Mesendoderm (in vitro differentiated cells): ENCODE data around the gene SCN4A.
"Not testable (repeated sequence)": the region's sequence is repeated elsewhere in the genome, so short reads cannot be mapped to it uniquely, and the experiment has no call there.

Experiments used
- DNase-seq: peaks from one replicate; pipeline ENCODE4 v3.0.0; 2013
- H2AK5ac ChIP-seq: 2 replicates; pipeline ENCODE4 v1.6.1; 2013; ENCODE audit warnings: low read length, inconsistent platforms
- H2BK120ac ChIP-seq: 2 replicates; pipeline ENCODE4 v1.6.1; 2013; ENCODE audit warnings: low read depth, mild to moderate bottlenecking, low read length, moderate library complexity, mixed read lengths
- H2BK15ac ChIP-seq: replicated peaks from 2 replicates; pipeline ENCODE4 v1.6.1; 2013; ENCODE audit warnings: low read depth, mild to moderate bottlenecking, moderate library complexity
- H2BK5ac ChIP-seq: 2 replicates; pipeline ENCODE4 v1.6.1; 2013; ENCODE audit warnings: low read length, inconsistent platforms
- H3K18ac ChIP-seq: 2 replicates; pipeline ENCODE4 v1.6.1; 2013; ENCODE audit warnings: mild to moderate bottlenecking, low read length, mixed read lengths
- H3K23ac ChIP-seq: one replicate; pipeline ENCODE4 v1.6.1; 2013; ENCODE audit warnings: low read length
- H3K27ac ChIP-seq: 2 replicates; pipeline ENCODE4 v1.5.1; 2013; ENCODE audit warnings: low read depth, mild to moderate bottlenecking, inconsistent platforms, low read length, moderate library complexity
- H3K27me3 ChIP-seq: 2 replicates; pipeline ENCODE4 v1.6.1; 2013; ENCODE audit warnings: low read length, control low read depth, mild to moderate bottlenecking, inconsistent platforms; ENCODE audit not compliant: insufficient read depth, poor library complexity
- H3K36me3 ChIP-seq: 2 replicates; pipeline ENCODE4 v1.6.1; 2013; ENCODE audit warnings: low read length, inconsistent platforms; ENCODE audit not compliant: control insufficient read depth, insufficient read depth
- H3K4ac ChIP-seq: one replicate; pipeline ENCODE4 v1.6.1; 2013; ENCODE audit warnings: low read depth, mild to moderate bottlenecking, low read length, moderate library complexity
- H3K4me1 ChIP-seq: 2 replicates; pipeline ENCODE4 v1.6.1; 2013; ENCODE audit warnings: low read depth, low read length, inconsistent platforms; ENCODE audit not compliant: control insufficient read depth
- H3K4me2 ChIP-seq: 2 replicates; pipeline ENCODE4 v1.6.1; 2013; ENCODE audit warnings: low read length
- H3K4me3 ChIP-seq: 2 replicates; pipeline ENCODE4 v1.5.1; 2013; ENCODE audit warnings: mild to moderate bottlenecking, low read length
- H3K56ac ChIP-seq: one replicate; pipeline ENCODE4 v1.6.1; 2013; ENCODE audit warnings: low read length
- H3K79me1 ChIP-seq: 2 replicates; pipeline ENCODE4 v1.6.1; 2013; ENCODE audit warnings: low read length, inconsistent platforms
- H3K79me2 ChIP-seq: 2 replicates; pipeline ENCODE4 v1.6.1; 2013; ENCODE audit warnings: mild to moderate bottlenecking, low read length; ENCODE audit not compliant: control insufficient read depth, insufficient read depth
- H3K9ac ChIP-seq: 2 replicates; pipeline ENCODE4 v1.6.1; 2013; ENCODE audit warnings: low read length, inconsistent platforms
- H4K5ac ChIP-seq: one replicate; pipeline ENCODE4 v1.6.1; 2013; ENCODE audit warnings: low read length
- H4K8ac ChIP-seq: one replicate; pipeline ENCODE4 v1.6.1; 2013; ENCODE audit warnings: low read depth, mild to moderate bottlenecking, control low read depth, low read length, moderate library complexity
- WGBS: extraction: QIAGEN DNeasy Blood & Tissue Kit; methylation state at CpG from one replicate; pipeline ENCODE4 v1.1.7; 2013; ENCODE audit warnings: low lambda C conversion rate, missing lambda C conversion rate; ENCODE audit not compliant: insufficient coverage; ENCODE audit errors: extremely low coverage; 5-methylcytosine and 5-hydroxymethylcytosine counted together

SCN4A gene

GRCh38 chr17:63915753-63916152 lies 57.0 kb downstream of the SCN4A start:
- H3K4ac ChIP-seq, H2BK120ac ChIP-seq, H3K27me3 ChIP-seq, H3K79me2 ChIP-seq, H3K18ac ChIP-seq, DNase-seq, H3K4me3 ChIP-seq, H3K36me3 ChIP-seq, H3K79me1 ChIP-seq, H2BK5ac ChIP-seq, H3K23ac ChIP-seq, H3K56ac ChIP-seq, H3K27ac ChIP-seq, H3K9ac ChIP-seq, H2AK5ac ChIP-seq, H4K8ac ChIP-seq, H4K5ac ChIP-seq, H3K4me1 ChIP-seq, H3K4me2 ChIP-seq, H2BK15ac ChIP-seq: not testable (repeated sequence)
- no CpG with 5 or more reads among the region's 10 CpGs for WGBS

GRCh38 chr17:63914471-63914870 lies 58.2 kb downstream of the SCN4A start:
- H2BK5ac ChIP-seq: no peak overlapping the region
- H3K79me1 ChIP-seq: no peaks in the 10 kb centered on the region
- no peaks in the 10 kb centered on the region for H3K79me2 ChIP-seq
- H3K4me2 ChIP-seq: no peak overlapping the region
- no CpG with 5 or more reads among the region's 7 CpGs for WGBS
- H4K8ac ChIP-seq: no peak overlapping the region
- H2BK15ac ChIP-seq: no peak overlapping the region
- no peak overlapping the region for H3K9ac ChIP-seq
- no peaks in the 10 kb centered on the region for H3K36me3 ChIP-seq
- no peak overlapping the region for H3K56ac ChIP-seq
- H2AK5ac ChIP-seq: no peak overlapping the region
- H3K4me1 ChIP-seq: no peaks in the 10 kb centered on the region
- no peak overlapping the region for H2BK120ac ChIP-seq
- H3K27ac ChIP-seq: no peak overlapping the region
- no peak overlapping the region for H3K4ac ChIP-seq
- H4K5ac ChIP-seq: no peak overlapping the region
- no peak for DNase-seq
- no peaks in the 10 kb centered on the region for H3K27me3 ChIP-seq
- H3K18ac ChIP-seq: no peak overlapping the region
- no peak overlapping the region for H3K4me3 ChIP-seq
- no peak overlapping the region for H3K23ac ChIP-seq

- no peak overlapping the region for H3K27ac ChIP-seq
- no peak overlapping the region for H3K4me3 ChIP-seq
- no peaks in the 10 kb centered on the region for H3K36me3 ChIP-seq
- H2BK5ac ChIP-seq: no peak overlapping the region
- H2BK120ac ChIP-seq: no peak overlapping the region
- no peak overlapping the region for H3K18ac ChIP-seq
- no peak overlapping the region for H3K4me2 ChIP-seq
- H3K23ac ChIP-seq: no peak overlapping the region
- H3K4me1 ChIP-seq: no peaks in the 10 kb centered on the region
- no CpG with 5 or more reads among the region's 8 CpGs for WGBS
- no peak overlapping the region for H2AK5ac ChIP-seq
- DNase-seq: peak; percentile 41
- H3K79me1 ChIP-seq: no peaks in the 10 kb centered on the region
- H3K56ac ChIP-seq: no peak overlapping the region
- H4K5ac ChIP-seq: no peak overlapping the region
- no peaks in the 10 kb centered on the region for H3K27me3 ChIP-seq
- H3K79me2 ChIP-seq: no peaks in the 10 kb centered on the region
- H3K9ac ChIP-seq: no peak overlapping the region
- no peak overlapping the region for H2BK15ac ChIP-seq
- H3K4ac ChIP-seq: no peak overlapping the region
- H4K8ac ChIP-seq: no peak overlapping the region
Measured at GRCh38 chr17:63911657-63912100, 61.0 kb downstream of the SCN4A start.

- no peak within 1 kb of the TSS for H2BK15ac ChIP-seq
- H4K8ac ChIP-seq: no peak within 1 kb of the TSS
- no CpG with 5 or more reads among the region's 15 CpGs for WGBS
- no peak within 1 kb of the TSS for H3K4me2 ChIP-seq
- no peaks in the 10 kb centered on the region for H3K79me2 ChIP-seq
- H3K79me1 ChIP-seq: no peaks in the 10 kb centered on the region
- no peak within 1 kb of the TSS for H3K4me3 ChIP-seq
- no peak within 1 kb of the TSS for H2AK5ac ChIP-seq
- H3K4me1 ChIP-seq: no peaks in the 10 kb centered on the region
- no peak within 1 kb of the TSS for H2BK5ac ChIP-seq
- no peaks in the 10 kb centered on the region for H3K27me3 ChIP-seq
- no peak within 1 kb of the TSS for H3K18ac ChIP-seq
- H3K36me3 ChIP-seq: no peaks in the 10 kb centered on the region
- H3K9ac ChIP-seq: no peak within 1 kb of the TSS
- H3K56ac ChIP-seq: no peak within 1 kb of the TSS
- H2BK120ac ChIP-seq: no peak within 1 kb of the TSS
- H3K23ac ChIP-seq: no peak within 1 kb of the TSS
- no peak within 1 kb of the TSS for H3K27ac ChIP-seq
- no peak within 1 kb of the TSS for H4K5ac ChIP-seq
- DNase-seq: no peak
- H3K4ac ChIP-seq: no peak within 1 kb of the TSS
Measured at GRCh38 chr17:63911041-63911635, 61.6 kb downstream of the SCN4A start, which contains the start of gene CSHL1. Gene CSHL1, minus strand, starts transcription at chr17:63911258. Its CDS starts 62 bp downstream, at chr17:63911196.

- no peak overlapping the region for H3K4ac ChIP-seq
- no peak overlapping the region for H2BK120ac ChIP-seq
- H2BK15ac ChIP-seq: no peak overlapping the region
- no peak overlapping the region for H3K4me2 ChIP-seq
- no CpG with 5 or more reads among the region's 14 CpGs for WGBS
- no peak overlapping the region for H3K18ac ChIP-seq
- no peaks in the 10 kb centered on the region for H3K36me3 ChIP-seq
- H3K27ac ChIP-seq: no peak overlapping the region
- no peaks in the 10 kb centered on the region for H3K4me1 ChIP-seq
- H3K56ac ChIP-seq: no peak overlapping the region
- DNase-seq: no peak
- no peak overlapping the region for H4K8ac ChIP-seq
- no peaks in the 10 kb centered on the region for H3K79me2 ChIP-seq
- no peak overlapping the region for H3K4me3 ChIP-seq
- H3K9ac ChIP-seq: no peak overlapping the region
- H2BK5ac ChIP-seq: no peak overlapping the region
- no peaks in the 10 kb centered on the region for H3K79me1 ChIP-seq
- H3K23ac ChIP-seq: no peak overlapping the region
- no peak overlapping the region for H2AK5ac ChIP-seq
- no peaks in the 10 kb centered on the region for H3K27me3 ChIP-seq
- H4K5ac ChIP-seq: no peak overlapping the region
Measured at GRCh38 chr17:63910096-63910495, 62.6 kb downstream of the SCN4A start.

GRCh38 chr17:63909586-63909985 lies 63.1 kb downstream of the SCN4A start:
- not testable (repeated sequence) for H3K79me1 ChIP-seq, H3K79me2 ChIP-seq, H2AK5ac ChIP-seq, H4K8ac ChIP-seq, H3K9ac ChIP-seq, H2BK15ac ChIP-seq, H3K18ac ChIP-seq, DNase-seq, H2BK120ac ChIP-seq, H3K36me3 ChIP-seq, H3K23ac ChIP-seq, H3K4me3 ChIP-seq, H3K4me1 ChIP-seq, H2BK5ac ChIP-seq, H3K4ac ChIP-seq, H4K5ac ChIP-seq, H3K4me2 ChIP-seq, H3K27ac ChIP-seq, H3K56ac ChIP-seq, H3K27me3 ChIP-seq
- no CpG with 5 or more reads among the region's 10 CpGs for WGBS
